ENCODE data around the gene PPM1H.
A peak's percentile ranks its signal among the peaks of the same experiment; 100 is the strongest.

Gene PPM1H

DNA sequence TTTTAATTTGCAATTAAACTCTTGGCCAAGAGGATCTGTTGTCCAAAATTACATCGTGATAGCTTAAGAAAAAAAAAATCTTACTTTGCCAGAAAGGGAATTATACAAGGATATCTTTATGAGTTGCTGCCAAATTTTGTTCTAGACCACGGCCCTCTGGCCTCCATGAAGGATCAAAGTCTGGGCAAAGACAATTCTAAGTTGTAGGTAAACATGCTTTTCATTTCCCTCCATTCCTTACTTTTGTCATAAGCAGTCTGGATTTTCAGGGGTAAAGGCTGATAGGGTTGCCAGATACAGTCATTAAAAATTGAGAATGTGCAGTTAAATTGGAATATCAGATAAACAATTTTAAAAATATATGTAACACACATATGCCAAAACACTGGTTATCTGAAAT, 333.2 kb downstream of the PPM1H start:
- Histone ChIP-seq H4K20me1 (ENCODE audit: insufficient read depth, low read length) (peaks cover 3% of the 10 kb centered on the region; the same call in 1 of the 2 replicates), H3K4me1 (ENCODE audit: insufficient read depth, low read length) (peaks cover 29% of the 10 kb centered on the region), H3K36me3 (ENCODE audit: insufficient read depth, low read length) (no peaks in the 10 kb centered on the region; the same call in 1 of the 2 replicates), H2AFZ (ENCODE audit: low read depth, low read length) (peak overlapping the region; percentile 92), H3K4me2 (ENCODE audit: insufficient read depth, low read length) (peak overlapping the region; percentile 75), H3K4me3 (ENCODE audit: low read depth in 1 of 2, low read length in 2 of 2) (peak overlapping the region; percentile 68 to 70), H3K9ac (ENCODE audit: low read depth, low read length) (peak overlapping the region; percentile 100), H3K9me3 (ENCODE audit: insufficient read depth, low read length, severe bottlenecking) (no peaks in the 10 kb centered on the region), H3K27ac (ENCODE audit: low read length) (peak overlapping the region; percentile 96), H3K79me2 (ENCODE audit: insufficient read depth, low read length) (peaks cover 36% of the 10 kb centered on the region), H3K27me3 (ENCODE audit: insufficient read depth, low read length, poor library complexity) (no peaks in the 10 kb centered on the region)
- TF ChIP-seq, protein P1, sequence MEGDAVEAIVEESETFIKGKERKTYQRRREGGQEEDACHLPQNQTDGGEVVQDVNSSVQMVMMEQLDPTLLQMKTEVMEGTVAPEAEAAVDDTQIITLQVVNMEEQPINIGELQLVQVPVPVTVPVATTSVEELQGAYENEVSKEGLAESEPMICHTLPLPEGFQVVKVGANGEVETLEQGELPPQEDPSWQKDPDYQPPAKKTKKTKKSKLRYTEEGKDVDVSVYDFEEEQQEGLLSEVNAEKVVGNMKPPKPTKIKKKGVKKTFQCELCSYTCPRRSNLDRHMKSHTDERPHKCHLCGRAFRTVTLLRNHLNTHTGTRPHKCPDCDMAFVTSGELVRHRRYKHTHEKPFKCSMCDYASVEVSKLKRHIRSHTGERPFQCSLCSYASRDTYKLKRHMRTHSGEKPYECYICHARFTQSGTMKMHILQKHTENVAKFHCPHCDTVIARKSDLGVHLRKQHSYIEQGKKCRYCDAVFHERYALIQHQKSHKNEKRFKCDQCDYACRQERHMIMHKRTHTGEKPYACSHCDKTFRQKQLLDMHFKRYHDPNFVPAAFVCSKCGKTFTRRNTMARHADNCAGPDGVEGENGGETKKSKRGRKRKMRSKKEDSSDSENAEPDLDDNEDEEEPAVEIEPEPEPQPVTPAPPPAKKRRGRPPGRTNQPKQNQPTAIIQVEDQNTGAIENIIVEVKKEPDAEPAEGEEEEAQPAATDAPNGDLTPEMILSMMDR (IDR thresholded peaks at IDR 0.05; ENCODE audit: borderline replicate concordance, extremely low read depth, low read length, poor library complexity, severe bottlenecking), result no peak
- no peak for TF ChIP-seq EZH2 (IDR thresholded peaks at IDR 0.05; ENCODE audit: borderline replicate concordance, low read depth, low read length, severe bottlenecking)
- DNase-seq (no peak), ATAC-seq (ENCODE audit: insufficient read depth, low read depth) (no peak)

DNA sequence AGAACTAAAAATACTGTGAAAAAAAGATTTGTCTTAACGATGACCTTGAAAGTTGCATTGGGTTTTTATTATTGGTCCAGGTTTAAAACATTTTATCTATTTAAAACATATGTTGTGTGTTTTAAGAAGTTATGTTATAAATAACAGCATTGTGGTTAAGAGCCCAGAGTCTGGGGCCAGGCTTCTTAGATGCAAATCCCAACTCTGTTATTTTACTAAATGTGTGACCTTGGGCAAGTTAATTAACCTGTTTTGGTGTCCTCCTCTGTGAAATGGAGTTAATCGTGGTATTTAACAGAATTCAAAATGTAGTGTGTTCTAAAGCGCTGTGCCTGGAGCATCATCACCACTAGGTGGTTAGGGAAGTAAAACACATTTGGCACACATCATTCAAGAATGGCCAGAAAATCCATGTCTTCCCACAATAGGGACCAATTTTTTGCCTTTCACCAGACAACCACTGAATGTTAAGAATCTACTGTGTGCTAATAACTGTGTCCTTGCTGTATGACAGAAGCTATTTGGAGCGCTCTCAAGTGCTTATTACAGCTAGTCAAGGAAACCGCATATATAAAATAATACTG, 335.0 kb downstream of the PPM1H start:
- H3K4me2 ChIP-seq (ENCODE audit: insufficient read depth, low read length), result no peak overlapping the region
- H3K79me2 ChIP-seq (ENCODE audit: insufficient read depth, low read length), result peaks cover 23% of the 10 kb centered on the region
- DNase-seq (no peak), ATAC-seq (ENCODE audit: insufficient read depth, low read depth) (no peak)
- no peak overlapping the region for H3K4me3 ChIP-seq (ENCODE audit: low read depth in 1 of 2, low read length in 2 of 2)
- H3K4me1 ChIP-seq (ENCODE audit: insufficient read depth, low read length), result peaks cover 18% of the 10 kb centered on the region
- H3K27ac ChIP-seq (ENCODE audit: low read length), result no peak overlapping the region
- no peaks in the 10 kb centered on the region for H3K9me3 ChIP-seq (ENCODE audit: insufficient read depth, low read length, severe bottlenecking)
- no peak overlapping the region for H2AFZ ChIP-seq (ENCODE audit: low read depth, low read length)
- peaks cover 3% of the 10 kb centered on the region; the same call in 1 of the 2 replicates for H4K20me1 ChIP-seq (ENCODE audit: insufficient read depth, low read length)
- TF ChIP-seq, protein P1 (IDR thresholded peaks at IDR 0.05; ENCODE audit: borderline replicate concordance, extremely low read depth, low read length, poor library complexity, severe bottlenecking), result peak; percentile 37
- no peak for TF ChIP-seq EZH2 (IDR thresholded peaks at IDR 0.05; ENCODE audit: borderline replicate concordance, low read depth, low read length, severe bottlenecking)
- H3K36me3 ChIP-seq (ENCODE audit: insufficient read depth, low read length), result no peaks in the 10 kb centered on the region; the same call in 1 of the 2 replicates
- no peaks in the 10 kb centered on the region for H3K27me3 ChIP-seq (ENCODE audit: insufficient read depth, low read length, poor library complexity)
- H3K9ac ChIP-seq (ENCODE audit: low read depth, low read length), result no peak overlapping the region

DNA sequence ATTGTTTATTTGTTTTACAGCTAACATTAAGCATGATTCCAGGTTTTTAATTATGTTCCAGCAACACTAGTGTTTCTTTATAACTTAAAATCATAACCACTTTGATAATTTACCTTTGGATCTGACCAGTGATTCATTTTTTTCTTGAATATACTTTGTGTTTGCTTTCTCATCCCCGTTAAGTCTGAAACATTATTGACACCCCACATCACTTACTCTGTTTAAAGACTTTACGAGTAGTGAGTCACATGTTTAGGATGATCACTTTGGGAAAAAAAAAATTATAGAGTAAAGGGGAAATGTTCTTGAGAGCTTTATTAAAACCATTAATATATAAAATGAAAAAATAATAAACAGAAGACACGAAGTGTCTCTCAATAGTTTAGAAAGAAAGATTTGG, 336.1 kb downstream of the PPM1H start:
- no peak overlapping the region for H3K9ac ChIP-seq (ENCODE audit: low read depth, low read length)
- no peak for ATAC-seq (ENCODE audit: insufficient read depth, low read depth)

More for the DNA sequence above, 336.1 kb downstream of the PPM1H start:
- no peaks in the 10 kb centered on the region for H3K9me3 ChIP-seq (ENCODE audit: insufficient read depth, low read length, severe bottlenecking)
- H3K27ac ChIP-seq (ENCODE audit: low read length), result no peak overlapping the region
- H4K20me1 ChIP-seq (ENCODE audit: insufficient read depth, low read length), result no peaks in the 10 kb centered on the region
- peaks cover 12% of the 10 kb centered on the region for H3K79me2 ChIP-seq (ENCODE audit: insufficient read depth, low read length)
- TF ChIP-seq, protein P1 (IDR thresholded peaks at IDR 0.05; ENCODE audit: borderline replicate concordance, extremely low read depth, low read length, poor library complexity, severe bottlenecking), result no peak
- TF ChIP-seq EZH2 (IDR thresholded peaks at IDR 0.05; ENCODE audit: borderline replicate concordance, low read depth, low read length, severe bottlenecking), result no peak
- H3K4me2 ChIP-seq (ENCODE audit: insufficient read depth, low read length), result no peak overlapping the region
- H2AFZ ChIP-seq (ENCODE audit: low read depth, low read length), result no peak overlapping the region
- H3K36me3 ChIP-seq (ENCODE audit: insufficient read depth, low read length), result no peaks in the 10 kb centered on the region; the same call in 1 of the 2 replicates
- no peak for DNase-seq
- H3K4me1 ChIP-seq (ENCODE audit: insufficient read depth, low read length), result peaks cover 9% of the 10 kb centered on the region
- no peak overlapping the region for H3K4me3 ChIP-seq (ENCODE audit: low read depth in 1 of 2, low read length in 2 of 2)
- H3K27me3 ChIP-seq (ENCODE audit: insufficient read depth, low read length, poor library complexity), result no peaks in the 10 kb centered on the region
